Fibroblast of the aortic adventitia (primary cell): ENCODE data around the gene MEIS3. TPM values are rescaled to one million over a fixed set of nuclear protein-coding genes. Genes with fewer than 3 reads are reported as not detected.
"Not testable (repeated sequence)": the region's sequence is repeated elsewhere in the genome, so short reads cannot be mapped to it uniquely, and the experiment has no call there.

ENCODE experiments used
- DNase-seq: peaks from one replicate; pipeline ENCODE4 v3.0.0-alpha.2; 2010; ENCODE audit warnings: low read depth
- H3K4me3 ChIP-seq: 2 replicates; pipeline ENCODE4 v1.5.1; 2011; ENCODE audit warnings: low read depth, mild to moderate bottlenecking, control low read depth, low read length, moderate library complexity
- CTCF ChIP-seq: IDR thresholded peaks from 2 replicates; pipeline ENCODE4 v1.5.1; 2011; ENCODE audit warnings: mild to moderate bottlenecking, low read length, control low read depth, inconsistent platforms; ENCODE audit not compliant: insufficient read depth
- total RNA-seq: library from RNA; depleted of rRNA; stranded (reverse); fragments of >200 nt; gene quantifications from 2 replicates; pipeline ENCODE4 v1.2.3, GENCODE V29; 2012; ENCODE audit warnings: low replicate concordance

Gene MEIS3
- total RNA-seq, 1 donor, result 14.5 TPM

DNA sequence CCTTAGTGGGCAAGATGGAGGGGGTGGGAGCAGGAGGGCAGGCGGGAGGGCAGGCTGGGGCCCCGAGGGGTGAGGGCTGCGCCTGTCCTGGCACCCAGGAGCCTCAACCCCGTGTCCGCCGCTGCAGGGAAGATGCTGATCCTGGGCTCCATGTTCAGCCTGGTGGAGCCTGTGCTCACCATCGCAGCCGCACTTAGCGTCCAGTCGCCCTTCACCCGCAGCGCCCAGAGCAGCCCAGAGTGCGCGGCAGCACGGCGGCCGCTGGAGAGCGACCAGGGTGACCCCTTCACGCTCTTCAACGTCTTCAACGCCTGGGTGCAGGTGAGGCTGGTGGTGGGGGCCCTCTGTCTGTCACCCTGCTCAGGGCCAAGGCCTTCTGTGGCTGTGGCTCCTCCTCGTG, 46.7 kb downstream of the MEIS3 start:
- H3K4me3 ChIP-seq, result no peak overlapping the region
- TF ChIP-seq CTCF, result no peak
- no peak for DNase-seq

DNA sequence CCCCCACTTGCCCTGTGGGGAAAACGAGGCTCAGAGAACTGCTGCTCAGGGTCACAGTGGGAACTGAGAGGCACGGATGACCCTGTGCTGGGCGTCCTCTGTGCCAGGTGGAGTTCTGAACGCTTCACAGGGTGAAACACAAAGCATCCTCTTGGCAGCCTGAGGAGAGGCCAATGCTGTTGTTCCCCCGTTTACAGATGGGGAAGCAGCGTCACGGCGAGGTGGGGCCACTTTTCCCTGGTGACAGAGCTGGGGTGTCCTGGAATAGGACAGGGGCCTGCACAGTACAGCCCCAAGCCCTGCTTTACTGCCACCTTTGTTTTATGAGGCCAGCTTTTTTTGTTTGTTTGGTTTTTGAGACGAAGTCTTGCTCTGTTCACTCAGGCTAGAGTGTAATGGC, 48.1 kb downstream of the MEIS3 start:
- no peak for TF ChIP-seq CTCF
- no peak overlapping the region for H3K4me3 ChIP-seq
- DNase-seq, result no peak

DNA sequence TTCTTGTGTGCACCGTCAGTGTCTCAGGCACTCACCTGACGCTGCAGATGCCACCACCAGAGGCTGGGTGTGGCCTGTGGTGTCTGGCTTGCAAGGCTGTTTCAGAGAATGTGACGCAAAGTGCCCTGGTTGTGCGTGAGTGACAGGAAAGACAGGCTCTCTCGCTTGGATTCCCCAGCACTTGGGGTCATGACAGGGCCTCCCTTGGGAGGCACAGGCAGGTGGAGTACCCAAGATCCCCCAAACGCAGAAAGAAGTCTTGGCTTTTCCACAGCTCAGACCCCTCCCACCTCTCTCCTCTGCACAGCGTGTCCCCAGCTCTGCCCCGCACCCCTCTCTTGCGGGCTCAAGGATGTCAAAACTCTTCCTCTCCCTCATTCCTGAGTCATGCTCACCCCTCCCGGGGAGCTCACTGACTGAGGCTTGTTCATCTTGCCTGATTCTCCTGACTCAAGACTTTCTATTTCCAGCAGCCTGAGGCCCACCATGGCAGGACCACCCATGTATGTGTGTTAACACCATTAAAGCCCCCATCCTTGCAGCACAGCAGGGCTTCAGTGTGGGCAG, 49.2 kb downstream of the MEIS3 start:
- TF ChIP-seq CTCF, result no peak
- DNase-seq, result peak; percentile 33
- no peak overlapping the region for H3K4me3 ChIP-seq

GRCh38 chr19:47365455-47365854, 53.9 kb downstream of the MEIS3 start:
- not testable (repeated sequence) for DNase-seq, H3K4me3 ChIP-seq

DNA sequence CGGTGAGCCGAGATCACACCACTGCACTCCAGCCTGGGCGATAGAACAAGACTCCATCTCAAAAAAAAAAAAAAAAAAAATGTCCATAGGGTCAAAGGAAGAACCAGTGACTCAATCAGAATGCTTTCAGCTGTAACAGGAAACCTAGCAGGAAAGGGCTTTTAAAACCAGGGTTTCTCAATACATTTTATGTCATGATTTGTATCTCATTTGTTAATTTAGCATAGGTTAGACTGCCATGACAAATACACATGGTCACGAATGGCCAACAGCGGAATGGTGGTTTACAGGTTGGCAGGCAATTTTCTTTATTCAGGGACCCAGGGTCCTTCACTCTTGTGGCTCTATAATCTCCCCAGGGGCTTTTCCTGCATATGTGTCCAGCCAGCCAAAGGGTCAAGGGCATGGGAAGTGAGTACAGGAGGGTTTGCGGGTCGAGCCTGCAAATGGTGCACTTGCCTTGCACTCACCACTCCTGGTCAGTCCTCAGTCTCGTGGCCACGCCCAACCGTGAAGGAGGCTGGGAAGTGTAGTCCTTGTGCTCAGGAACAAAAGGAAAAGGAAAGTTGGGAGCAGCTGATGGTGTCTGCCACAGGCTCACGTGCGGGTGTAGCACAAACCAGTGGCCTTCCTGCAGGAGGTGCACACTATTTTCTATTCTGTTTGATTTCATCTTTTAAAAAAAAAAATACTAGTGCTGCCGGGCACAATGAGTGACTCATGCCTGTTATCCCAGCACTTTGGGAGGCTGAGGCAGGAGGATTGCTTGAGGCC, 55.4 kb downstream of the MEIS3 start:
- no peak overlapping the region for H3K4me3 ChIP-seq
- no peak for TF ChIP-seq CTCF
- no peak for DNase-seq

- TF ChIP-seq CTCF, result no peak
- DNase-seq, result no peak
- H3K4me3 ChIP-seq, result no peak overlapping the region
These were observed 57.0 kb downstream of the MEIS3 start for GRCh38 chr19:47362321-47362720.

DNA sequence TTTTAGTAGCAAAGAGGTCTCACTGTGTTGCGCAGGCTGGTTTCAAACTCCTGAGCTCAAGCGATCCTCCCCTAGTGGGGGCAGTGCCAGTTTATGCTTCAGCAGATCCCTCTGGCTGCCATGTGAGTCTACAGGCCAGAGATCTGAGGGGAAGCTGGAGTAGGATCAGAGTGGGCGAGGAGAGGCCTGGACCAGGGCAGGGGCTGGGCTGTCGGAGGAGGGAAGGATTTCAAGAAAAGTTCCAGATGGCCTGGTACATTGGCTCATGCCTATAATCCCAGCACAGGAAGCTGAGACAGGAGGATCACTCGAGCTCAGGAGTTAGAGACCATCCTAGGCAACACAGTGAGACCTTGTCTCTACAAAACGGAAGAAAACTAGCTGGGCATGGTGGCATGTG, 60.4 kb downstream of the MEIS3 start:
- no peak for TF ChIP-seq CTCF
- no peak overlapping the region for H3K4me3 ChIP-seq
- DNase-seq, result no peak
